ENCODE measurements around the gene PRDX4.

DNA sequence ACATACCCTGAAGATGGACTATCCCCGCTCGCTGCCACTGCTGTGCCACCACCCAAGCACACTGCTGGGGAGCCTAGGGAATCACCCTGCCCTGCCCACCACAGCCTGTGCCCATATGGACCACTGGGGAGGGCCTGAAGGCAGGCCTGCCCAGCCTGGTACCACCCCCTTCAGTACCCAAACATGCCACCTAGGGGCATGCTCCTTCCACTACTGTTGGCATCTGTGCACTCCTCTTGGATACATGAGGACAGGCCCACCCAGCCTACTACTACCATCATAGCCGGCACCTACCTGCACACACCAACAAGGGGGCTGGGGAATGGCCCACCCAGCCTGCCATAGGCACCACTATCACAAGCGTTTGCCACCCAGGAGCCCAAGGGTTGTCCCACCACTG is 30.1 kb upstream of the PRDX4 start:
- TF ChIP-seq, protein P1, sequence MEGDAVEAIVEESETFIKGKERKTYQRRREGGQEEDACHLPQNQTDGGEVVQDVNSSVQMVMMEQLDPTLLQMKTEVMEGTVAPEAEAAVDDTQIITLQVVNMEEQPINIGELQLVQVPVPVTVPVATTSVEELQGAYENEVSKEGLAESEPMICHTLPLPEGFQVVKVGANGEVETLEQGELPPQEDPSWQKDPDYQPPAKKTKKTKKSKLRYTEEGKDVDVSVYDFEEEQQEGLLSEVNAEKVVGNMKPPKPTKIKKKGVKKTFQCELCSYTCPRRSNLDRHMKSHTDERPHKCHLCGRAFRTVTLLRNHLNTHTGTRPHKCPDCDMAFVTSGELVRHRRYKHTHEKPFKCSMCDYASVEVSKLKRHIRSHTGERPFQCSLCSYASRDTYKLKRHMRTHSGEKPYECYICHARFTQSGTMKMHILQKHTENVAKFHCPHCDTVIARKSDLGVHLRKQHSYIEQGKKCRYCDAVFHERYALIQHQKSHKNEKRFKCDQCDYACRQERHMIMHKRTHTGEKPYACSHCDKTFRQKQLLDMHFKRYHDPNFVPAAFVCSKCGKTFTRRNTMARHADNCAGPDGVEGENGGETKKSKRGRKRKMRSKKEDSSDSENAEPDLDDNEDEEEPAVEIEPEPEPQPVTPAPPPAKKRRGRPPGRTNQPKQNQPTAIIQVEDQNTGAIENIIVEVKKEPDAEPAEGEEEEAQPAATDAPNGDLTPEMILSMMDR (IDR thresholded peaks at IDR 0.05), result no peak
- no peak for TF ChIP-seq POLR2A (IDR thresholded peaks at IDR 0.05)

All from suprapubic skin (tissue), 3 donors.